Endothelial cell of umbilical vein (primary cell): ENCODE data around the gene TMEM43. TPM values are rescaled to one million over a fixed set of nuclear protein-coding genes. Genes with fewer than 3 reads are reported as not detected.

Source experiments
- BruUV-seq: library from RNA; stranded (reverse); fragments of 400-500 nt; replicated peaks from 2 replicates; lab custom pipeline; 2021; lab: Mats Ljungman, UMichigan
- CTCF ChIA-PET: fragments of 300-600, 350-600 bp; sonication (Branson Sonifier 250); formaldehyde crosslinking; loops from one replicate; lab custom pipeline; 2021; ENCODE audit warnings: antibody characterized with exemption, inconsistent platforms; lab: Charles Lee
- POLR2A ChIA-PET: fragments of 300-600, 350-600 bp; sonication (Branson Sonifier 250); formaldehyde crosslinking; loops from one replicate; lab custom pipeline; 2021; ENCODE audit warnings: antibody characterized with exemption, inconsistent platforms; lab: Charles Lee
- DNase-seq: peaks from one replicate; pipeline ENCODE4 v3.0.0-alpha.2; 2011; ENCODE audit warnings: low read depth, low spot score
- FAIRE-seq: peaks from 2 replicates; lab custom pipeline; 2011; peaks lifted over from hg19 to GRCh38; lab: Jason Lieb, UNC
- H2AFZ ChIP-seq: 2 replicates; pipeline ENCODE4 v1.6.0; 2012; ENCODE audit warnings: low read depth, low read length, control low read depth, inconsistent platforms
- H3K27ac ChIP-seq: 2 replicates; pipeline ENCODE4 v1.5.1; 2011; ENCODE audit warnings: low read depth, mild to moderate bottlenecking, control low read depth, low read length, moderate library complexity; ENCODE audit not compliant: insufficient read depth
- H3K27me3 ChIP-seq, 2 experiments: 2 replicates each; pipeline versions ENCODE4 v1.6.0 to v1.6.1; 2011; ENCODE audit warnings: low read length in 2 of 2, mixed read lengths in 1 of 2; ENCODE audit not compliant: control insufficient read depth in 2 of 2, insufficient read depth in 2 of 2
- H3K36me3 ChIP-seq, 2 experiments: 2 replicates in 1 of 2; 3 replicates in 1 of 2; pipeline ENCODE4 v1.5.1; 2011; ENCODE audit warnings: low read length in 2 of 2, mild to moderate bottlenecking in 1 of 2, moderate library complexity in 1 of 2; ENCODE audit not compliant: control insufficient read depth in 2 of 2, insufficient read depth in 2 of 2; ENCODE audit errors: extremely low read depth in 1 of 2
- H3K4me1 ChIP-seq: 3 replicates; pipeline ENCODE4 v1.5.1; 2011; ENCODE audit warnings: mild to moderate bottlenecking, low read length; ENCODE audit not compliant: control insufficient read depth, insufficient read depth; ENCODE audit errors: extremely low read depth
- H3K4me2 ChIP-seq: 2 replicates; pipeline ENCODE4 v1.6.1; 2011; ENCODE audit warnings: low read length, control low read depth, mixed read lengths; ENCODE audit not compliant: insufficient read depth
- H3K4me3 ChIP-seq, 3 experiments: fragments of 200-600 bp in 1 of 3; sonication (generic), shearing (Covaris generic) in 1 of 3; replicated peaks in 1 of 3; 2 replicates each; pipeline ENCODE4 v1.5.1; 2011 to 2016; ENCODE audit warnings: control low read depth in 3 of 3, low read length in 3 of 3, mild to moderate bottlenecking in 2 of 3, inconsistent platforms in 1 of 3, low read depth in 1 of 3, moderate library complexity in 1 of 3; ENCODE audit not compliant: insufficient read depth in 1 of 3
- H3K79me2 ChIP-seq: 2 replicates; pipeline ENCODE4 v1.6.0; 2012; ENCODE audit warnings: low read length, inconsistent platforms; ENCODE audit not compliant: control insufficient read depth, insufficient read depth
- H3K9ac ChIP-seq: replicated peaks from 2 replicates; pipeline ENCODE3; 2011; ENCODE audit warnings: low read length, control low read depth; ENCODE audit not compliant: insufficient read depth; ENCODE audit errors: extremely low read depth
- H3K9me1 ChIP-seq: replicated peaks from 3 replicates; pipeline ENCODE4 v1.6.0; 2011; ENCODE audit warnings: mild to moderate bottlenecking, low read length; ENCODE audit not compliant: control insufficient read depth, insufficient read depth; ENCODE audit errors: extremely low read depth
- H3K9me3 ChIP-seq: replicated peaks from 2 replicates; pipeline ENCODE4 v1.5.1; 2012; ENCODE audit warnings: low read length, inconsistent platforms; ENCODE audit not compliant: control insufficient read depth, insufficient read depth
- H4K20me1 ChIP-seq: replicated peaks from 2 replicates; pipeline ENCODE3; 2011; ENCODE audit warnings: mild to moderate bottlenecking, low read length; ENCODE audit not compliant: control insufficient read depth, insufficient read depth; ENCODE audit errors: extremely low read depth
- CTCF ChIP-seq, 2 donors: IDR thresholded peaks; 1 replicate in 1 of 2; 2 replicates in 1 of 2; pipeline ENCODE4 v1.5.1; 2011; ENCODE audit warnings: low read length in 2 of 2, mild to moderate bottlenecking in 2 of 2, moderate library complexity in 2 of 2, control low read depth in 1 of 2, inconsistent platforms in 1 of 2, low read depth in 1 of 2; ENCODE audit not compliant: insufficient read depth in 1 of 2; ENCODE audit errors: extremely low read depth in 1 of 2
- EZH2 ChIP-seq: IDR thresholded peaks from 2 replicates; pipeline ENCODE4 v1.6.1; 2012; ENCODE audit warnings: borderline replicate concordance, low read depth, mild to moderate bottlenecking, moderate library complexity, low read length, inconsistent platforms; ENCODE audit not compliant: severe bottlenecking
- FOS ChIP-seq: IDR thresholded peaks from 2 replicates; pipeline ENCODE4 v1.6.1; 2011; ENCODE audit warnings: mild to moderate bottlenecking, low read length, moderate library complexity, borderline replicate concordance; ENCODE audit not compliant: insufficient read depth
- GATA2 ChIP-seq: IDR thresholded peaks from 2 replicates; pipeline ENCODE4 v1.7.0; 2011; ENCODE audit warnings: low read depth, mild to moderate bottlenecking, moderate library complexity, mixed read lengths, low read length; ENCODE audit not compliant: insufficient read length, insufficient read depth
- JUN ChIP-seq: IDR thresholded peaks from 2 replicates; pipeline ENCODE4 v1.6.1; 2011; ENCODE audit warnings: borderline replicate concordance, low read depth; ENCODE audit not compliant: insufficient read length, insufficient read depth
- MAX ChIP-seq: IDR thresholded peaks from 2 replicates; pipeline ENCODE4 v1.6.1; 2011; ENCODE audit not compliant: insufficient read depth, insufficient read length
- MYC ChIP-seq: IDR thresholded peaks from one replicate; pipeline ENCODE4 v1.6.1; 2011; ENCODE audit warnings: mild to moderate bottlenecking, low read depth, low read length
- POLR2A ChIP-seq: IDR thresholded peaks from 2 replicates; pipeline ENCODE4 v1.6.1; 2012; ENCODE audit warnings: low read depth, mild to moderate bottlenecking, control low read depth, low read length
- POLR2AphosphoS5 ChIP-seq: IDR thresholded peaks from 2 replicates; pipeline ENCODE4 v1.6.1; 2012; ENCODE audit warnings: low read depth, mild to moderate bottlenecking, control low read depth, low read length, moderate library complexity; ENCODE audit not compliant: insufficient read depth
- dilution Hi-C: fragments of 300-500 bp; cut with MboI; formaldehyde crosslinking; loops from one replicate; pipeline ENCODE4 v1.15.0; 2019; ENCODE audit warnings: low sequenced_read_pairs; ENCODE audit not compliant: extremely low pct_ligation_motif_present
- intact Hi-C: fragments of 100-400 bp; cut with micrococcal nuclease; formaldehyde crosslinking; loops from one replicate; pipeline ENCODE4 v1.10.0; 2022
- polyA plus RNA-seq, 4 experiments: library from polyadenylated mRNA; depleted of rRNA in 3 of 4; stranded (reverse) in 3 of 4; unstranded in 1 of 4; fragments of >200 nt; gene quantifications; 2 replicates each; pipeline versions ENCODE4 v1.2.1 to v1.2.3, GENCODE V29; 2011 to 2012; ENCODE audit warnings: missing spikeins in 1 of 4
- total RNA-seq: library from RNA; stranded (reverse); gene quantifications from 2 replicates; pipeline ENCODE4 v1.2.3, GENCODE V29; 2021

The TMEM43 gene
- total and polyA plus RNA-seq, 2 donors (not counting 3 experiments of a cell fraction or from before 2014, with no cell fraction given): 80.6 to 119 TPM

- BruUV-seq: no TSS peak
- intact Hi-C loops: no loop called here
- no peak for FAIRE-seq
- H3K4me3 ChIP-seq: no peak overlapping the region
- no peaks in the 10 kb centered on the region for H4K20me1 ChIP-seq
- dilution Hi-C loops: no loop called here
- peaks cover 31 to 34% of the 10 kb centered on the region in 2 experiments for H3K36me3 ChIP-seq
- ChIA-PET CTCF (interaction anchor here (1.3 kb wide), 1 partner anchor 260 kb away, joined by 3 read pairs; no protein-coding TSS in a partner anchor), POLR2A (no interaction called here)
- no peaks in the 10 kb centered on the region for H3K27me3 ChIP-seq
- H3K9ac ChIP-seq: no peak overlapping the region
- H3K4me1 ChIP-seq: peaks cover 2% of the 10 kb centered on the region
- peaks cover 3% of the 10 kb centered on the region for H3K9me3 ChIP-seq
- H2AFZ ChIP-seq: no peak overlapping the region
- no peaks in the 10 kb centered on the region for H3K9me1 ChIP-seq
- DNase-seq: no peak
- H3K4me2 ChIP-seq: no peak overlapping the region
- no peak for TF ChIP-seq POLR2AphosphoS5
- no peak for TF ChIP-seq POLR2A
- TF ChIP-seq FOS: no peak
- H3K79me2 ChIP-seq: no peaks in the 10 kb centered on the region
- H3K27ac ChIP-seq: no peak overlapping the region
Observed at GRCh38 chr3:14156843-14157561, 32.1 kb downstream of the TMEM43 start.

- no peak for DNase-seq
- Histone ChIP-seq H3K4me2 (no peak overlapping the region), H3K4me1 (peaks cover 2% of the 10 kb centered on the region), H3K27me3 (no peaks in the 10 kb centered on the region), H3K9me3 (peaks cover 3% of the 10 kb centered on the region), H2AFZ (no peak overlapping the region), H3K9ac (no peak overlapping the region), H3K9me1 (no peaks in the 10 kb centered on the region), H4K20me1 (no peaks in the 10 kb centered on the region), H3K4me3 (no peak overlapping the region), H3K79me2 (no peaks in the 10 kb centered on the region), H3K27ac (no peak overlapping the region), H3K36me3 (peaks cover 33% of the 10 kb centered on the region in 2 experiments)
- TF ChIP-seq JUN (no peak), POLR2A (no peak), CTCF (IDR thresholded peaks at IDR 0.05; ENCODE audit: extremely low read depth in 1 of 2, insufficient read depth in 1 of 2, low read depth in 1 of 2, low read length in 2 of 2) (no peak), MYC (no peak), MAX (no peak), EZH2 (no peak), POLR2AphosphoS5 (no peak), FOS (no peak), GATA2 (no peak)
- intact Hi-C loops: no loop called here
- dilution Hi-C loops: no loop called here
- CTCF ChIA-PET: no interaction called here
- FAIRE-seq: no peak
- no TSS peak for BruUV-seq
- POLR2A ChIA-PET: no interaction called here
Observed at GRCh38 chr3:14157951-14158350, 33.1 kb downstream of the TMEM43 start.
